ENCODE data around the gene ARR3. TPM values are rescaled to one million over a fixed set of nuclear protein-coding genes. Genes with fewer than 3 reads are reported as not detected.

Gene ARR3
- polyA plus RNA-seq, 1 donor from 2014 or later: not detected

- Histone ChIP-seq H3K79me2 (replicated peaks; ENCODE audit: insufficient read depth, low read length) (no peaks in the 10 kb centered on the region), H3K27me3 (ENCODE audit: insufficient read depth, low read depth, low read length) (no peaks in the 10 kb centered on the region)
- TF ChIP-seq CTCF (IDR thresholded peaks at IDR 0.05; ENCODE audit: poor library complexity, severe bottlenecking) (no peak), SMC3 (conservative IDR thresholded peaks at IDR 0.05; ENCODE audit: poor library complexity) (no peak), TAF1 (IDR thresholded peaks at IDR 0.05; ENCODE audit: low read depth) (no peak), RAD21 (conservative IDR thresholded peaks at IDR 0.05) (no peak), EP300 (conservative IDR thresholded peaks at IDR 0.05; ENCODE audit: poor library complexity, severe bottlenecking) (no peak), POLR2AphosphoS5 (IDR thresholded peaks at IDR 0.05) (no peak), MXI1 (conservative IDR thresholded peaks at IDR 0.05; ENCODE audit: poor library complexity, severe bottlenecking) (no peak), EZH2 (IDR thresholded peaks at IDR 0.05; ENCODE audit: borderline replicate concordance, insufficient read depth, low read length, poor library complexity, severe bottlenecking) (no peak), REST (IDR thresholded peaks at IDR 0.05; ENCODE audit: borderline replicate concordance) (no peak)
Measured at GRCh38 chrX:70324326-70324725, 56.2 kb downstream of the ARR3 start.

GRCh38 chrX:70331161-70331560, 63.0 kb downstream of the ARR3 start:
- H3K9me2 ChIP-seq (ENCODE audit: insufficient read depth, low read length): no peaks in the 10 kb centered on the region
- H2AFZ ChIP-seq (ENCODE audit: low read depth, low read length): no peak overlapping the region
- no peak for TF ChIP-seq REST (IDR thresholded peaks at IDR 0.05; ENCODE audit: borderline replicate concordance)
- no peak for TF ChIP-seq EP300 (conservative IDR thresholded peaks at IDR 0.05; ENCODE audit: poor library complexity, severe bottlenecking)
- no peak for TF ChIP-seq SMC3 (conservative IDR thresholded peaks at IDR 0.05; ENCODE audit: poor library complexity)
- no peak for TF ChIP-seq CTCF (IDR thresholded peaks at IDR 0.05; ENCODE audit: poor library complexity, severe bottlenecking)
- no peak for TF ChIP-seq RAD21 (conservative IDR thresholded peaks at IDR 0.05)
- no peak for TF ChIP-seq TAF1 (IDR thresholded peaks at IDR 0.05; ENCODE audit: low read depth)
- TF ChIP-seq EZH2 (IDR thresholded peaks at IDR 0.05; ENCODE audit: borderline replicate concordance, insufficient read depth, low read length, poor library complexity, severe bottlenecking): no peak
- no peak for TF ChIP-seq MXI1 (conservative IDR thresholded peaks at IDR 0.05; ENCODE audit: poor library complexity, severe bottlenecking)
- no peak for TF ChIP-seq POLR2AphosphoS5 (IDR thresholded peaks at IDR 0.05)
- no peak overlapping the region for H3K4me2 ChIP-seq (ENCODE audit: low read length)
- H3K27me3 ChIP-seq (ENCODE audit: insufficient read depth, low read depth, low read length): no peaks in the 10 kb centered on the region
- no peaks in the 10 kb centered on the region for H3K79me2 ChIP-seq (replicated peaks; ENCODE audit: insufficient read depth, low read length)
- H3K4me3 ChIP-seq (ENCODE audit: low read length): no peak overlapping the region
- H3K36me3 ChIP-seq (ENCODE audit: insufficient read depth, low read length): no peaks in the 10 kb centered on the region
- no peak overlapping the region for H3K27ac ChIP-seq (ENCODE audit: low read length)
- H3K9ac ChIP-seq (ENCODE audit: low read length): no peak overlapping the region
- H3F3A ChIP-seq (ENCODE audit: insufficient read depth, low read length, poor library complexity, severe bottlenecking): no peaks in the 10 kb centered on the region
- H4K20me1 ChIP-seq (ENCODE audit: insufficient read depth): no peaks in the 10 kb centered on the region
- H3K9me3 ChIP-seq (ENCODE audit: low read length): no peaks in the 10 kb centered on the region

More at GRCh38 chrX:70324326-70324725, 56.2 kb downstream of the ARR3 start:
- Histone ChIP-seq H4K20me1 (ENCODE audit: insufficient read depth) (no peaks in the 10 kb centered on the region), H3K9me3 (ENCODE audit: low read length) (no peaks in the 10 kb centered on the region), H3F3A (ENCODE audit: insufficient read depth, low read length, poor library complexity, severe bottlenecking) (no peaks in the 10 kb centered on the region), H3K36me3 (ENCODE audit: insufficient read depth, low read length) (no peaks in the 10 kb centered on the region), H3K27ac (ENCODE audit: low read length) (no peak overlapping the region), H3K9me2 (ENCODE audit: insufficient read depth, low read length) (no peaks in the 10 kb centered on the region), H3K9ac (ENCODE audit: low read length) (no peak overlapping the region), H2AFZ (ENCODE audit: low read depth, low read length) (no peak overlapping the region), H3K4me3 (ENCODE audit: low read length) (no peak overlapping the region), H3K4me2 (ENCODE audit: low read length) (no peak overlapping the region)
